ENCODE results near the gene FREM3.

- TF ChIP-seq CTCF (IDR thresholded peaks at IDR 0.05): peak in 1 of 6 experiments; percentile 4
- TF ChIP-seq POLR2AphosphoS5 (IDR thresholded peaks at IDR 0.05): no peak
- no peak for TF ChIP-seq EP300 (IDR thresholded peaks at IDR 0.05)
- no peak for TF ChIP-seq POLR2A (IDR thresholded peaks at IDR 0.05)
Observed at GRCh38 chr4:143559757-143560147, 140.7 kb downstream of the FREM3 start.
